Measurements from ENCODE around the gene TAX1BP3. TPM values are rescaled to one million over a fixed set of nuclear protein-coding genes. Genes with fewer than 3 reads are reported as not detected.

TAX1BP3 gene
- total and polyA plus RNA-seq, 9 of the 15 experiments (the other 6 are each of a cell fraction or from before 2014, with no cell fraction given), result 0.99 to 14.5 (median 6.2) TPM

DNA sequence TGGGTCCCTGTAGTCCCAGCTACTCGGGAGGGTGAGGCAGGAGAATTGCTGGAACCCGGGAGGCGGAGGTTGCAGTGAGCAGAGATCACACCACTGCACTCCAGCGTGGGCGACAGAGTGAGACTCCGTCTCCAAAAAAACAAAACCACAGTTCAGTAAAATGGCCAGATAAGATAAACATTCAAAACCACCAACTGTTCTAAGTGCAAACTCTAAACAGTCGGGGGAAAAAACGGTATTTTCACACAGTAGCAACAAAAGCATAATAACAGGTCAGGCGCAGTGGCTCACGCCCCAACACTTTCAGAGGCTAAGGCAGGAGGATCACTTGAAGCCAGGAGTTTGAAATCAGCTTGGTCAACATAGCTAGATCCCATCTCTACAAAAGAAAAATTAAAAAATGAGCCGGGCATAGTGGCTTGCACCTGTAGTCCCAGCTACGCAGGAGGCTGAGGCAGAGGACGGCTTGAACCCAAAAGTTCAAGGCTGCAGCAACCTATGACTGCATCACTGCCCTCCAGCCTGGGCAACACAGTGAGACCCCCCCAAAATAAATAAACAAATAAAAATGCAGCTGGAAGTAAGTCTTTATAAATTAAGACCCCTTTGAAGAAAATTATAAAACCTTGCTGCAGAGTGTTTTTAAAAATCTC, 44.6 kb upstream of the TAX1BP3 start (continued):
- TF ChIP-seq, protein P1, sequence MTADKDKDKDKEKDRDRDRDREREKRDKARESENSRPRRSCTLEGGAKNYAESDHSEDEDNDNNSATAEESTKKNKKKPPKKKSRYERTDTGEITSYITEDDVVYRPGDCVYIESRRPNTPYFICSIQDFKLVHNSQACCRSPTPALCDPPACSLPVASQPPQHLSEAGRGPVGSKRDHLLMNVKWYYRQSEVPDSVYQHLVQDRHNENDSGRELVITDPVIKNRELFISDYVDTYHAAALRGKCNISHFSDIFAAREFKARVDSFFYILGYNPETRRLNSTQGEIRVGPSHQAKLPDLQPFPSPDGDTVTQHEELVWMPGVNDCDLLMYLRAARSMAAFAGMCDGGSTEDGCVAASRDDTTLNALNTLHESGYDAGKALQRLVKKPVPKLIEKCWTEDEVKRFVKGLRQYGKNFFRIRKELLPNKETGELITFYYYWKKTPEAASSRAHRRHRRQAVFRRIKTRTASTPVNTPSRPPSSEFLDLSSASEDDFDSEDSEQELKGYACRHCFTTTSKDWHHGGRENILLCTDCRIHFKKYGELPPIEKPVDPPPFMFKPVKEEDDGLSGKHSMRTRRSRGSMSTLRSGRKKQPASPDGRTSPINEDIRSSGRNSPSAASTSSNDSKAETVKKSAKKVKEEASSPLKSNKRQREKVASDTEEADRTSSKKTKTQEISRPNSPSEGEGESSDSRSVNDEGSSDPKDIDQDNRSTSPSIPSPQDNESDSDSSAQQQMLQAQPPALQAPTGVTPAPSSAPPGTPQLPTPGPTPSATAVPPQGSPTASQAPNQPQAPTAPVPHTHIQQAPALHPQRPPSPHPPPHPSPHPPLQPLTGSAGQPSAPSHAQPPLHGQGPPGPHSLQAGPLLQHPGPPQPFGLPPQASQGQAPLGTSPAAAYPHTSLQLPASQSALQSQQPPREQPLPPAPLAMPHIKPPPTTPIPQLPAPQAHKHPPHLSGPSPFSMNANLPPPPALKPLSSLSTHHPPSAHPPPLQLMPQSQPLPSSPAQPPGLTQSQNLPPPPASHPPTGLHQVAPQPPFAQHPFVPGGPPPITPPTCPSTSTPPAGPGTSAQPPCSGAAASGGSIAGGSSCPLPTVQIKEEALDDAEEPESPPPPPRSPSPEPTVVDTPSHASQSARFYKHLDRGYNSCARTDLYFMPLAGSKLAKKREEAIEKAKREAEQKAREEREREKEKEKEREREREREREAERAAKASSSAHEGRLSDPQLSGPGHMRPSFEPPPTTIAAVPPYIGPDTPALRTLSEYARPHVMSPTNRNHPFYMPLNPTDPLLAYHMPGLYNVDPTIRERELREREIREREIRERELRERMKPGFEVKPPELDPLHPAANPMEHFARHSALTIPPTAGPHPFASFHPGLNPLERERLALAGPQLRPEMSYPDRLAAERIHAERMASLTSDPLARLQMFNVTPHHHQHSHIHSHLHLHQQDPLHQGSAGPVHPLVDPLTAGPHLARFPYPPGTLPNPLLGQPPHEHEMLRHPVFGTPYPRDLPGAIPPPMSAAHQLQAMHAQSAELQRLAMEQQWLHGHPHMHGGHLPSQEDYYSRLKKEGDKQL (CRISPR knock-in tag; IDR thresholded peaks at IDR 0.05; ENCODE audit: borderline replicate concordance), result no peak
- TF ChIP-seq KDM1A (IDR thresholded peaks at IDR 0.05) (peak; percentile 67 to 76; a peak in 3 of 4 replicates), NR3C1 (CRISPR knock-in tag; IDR thresholded peaks at IDR 0.05) (no peak), ZNF584 (CRISPR knock-in tag; IDR thresholded peaks at IDR 0.05; ENCODE audit: low read depth) (no peak), XRCC4 (IDR thresholded peaks at IDR 0.05; ENCODE audit: extremely low read depth, insufficient read depth, insufficient read length) (no peak), DPF2 (IDR thresholded peaks at IDR 0.05) (peak; percentile 80), NFIC (IDR thresholded peaks at IDR 0.05) (no peak), MEF2A (IDR thresholded peaks at IDR 0.05; ENCODE audit: control insufficient read depth, low read depth, low read length) (no peak), PTRF (tag; IDR thresholded peaks at IDR 0.05) (no peak), ZFP30 (CRISPR knock-in tag; IDR thresholded peaks at IDR 0.05; ENCODE audit: borderline replicate concordance) (no peak), NR2C1 (IDR thresholded peaks at IDR 0.05) (no peak), NR2C1 (tag; IDR thresholded peaks at IDR 0.05) (no peak), CBFA2T3 (IDR thresholded peaks at IDR 0.05) (peak; percentile 82), HDGF (IDR thresholded peaks at IDR 0.05) (no peak), SMAD1 (IDR thresholded peaks at IDR 0.05; ENCODE audit: low read depth, low read length, partially characterized antibody) (no peak), GABPA (tag; conservative IDR thresholded peaks at IDR 0.05; ENCODE audit: low read depth) (no peak), PTBP1 (IDR thresholded peaks at IDR 0.05; ENCODE audit: low read depth, low read length) (no peak), ZNF324 (CRISPR knock-in tag; IDR thresholded peaks at IDR 0.05) (no peak), NBN (IDR thresholded peaks at IDR 0.05; ENCODE audit: low read depth) (no peak), CHCHD3 (CRISPR knock-in tag; IDR thresholded peaks at IDR 0.05) (no peak), ZNF696 (CRISPR knock-in tag; conservative IDR thresholded peaks at IDR 0.05) (no peak)
- TF ChIP-seq, protein P2, sequence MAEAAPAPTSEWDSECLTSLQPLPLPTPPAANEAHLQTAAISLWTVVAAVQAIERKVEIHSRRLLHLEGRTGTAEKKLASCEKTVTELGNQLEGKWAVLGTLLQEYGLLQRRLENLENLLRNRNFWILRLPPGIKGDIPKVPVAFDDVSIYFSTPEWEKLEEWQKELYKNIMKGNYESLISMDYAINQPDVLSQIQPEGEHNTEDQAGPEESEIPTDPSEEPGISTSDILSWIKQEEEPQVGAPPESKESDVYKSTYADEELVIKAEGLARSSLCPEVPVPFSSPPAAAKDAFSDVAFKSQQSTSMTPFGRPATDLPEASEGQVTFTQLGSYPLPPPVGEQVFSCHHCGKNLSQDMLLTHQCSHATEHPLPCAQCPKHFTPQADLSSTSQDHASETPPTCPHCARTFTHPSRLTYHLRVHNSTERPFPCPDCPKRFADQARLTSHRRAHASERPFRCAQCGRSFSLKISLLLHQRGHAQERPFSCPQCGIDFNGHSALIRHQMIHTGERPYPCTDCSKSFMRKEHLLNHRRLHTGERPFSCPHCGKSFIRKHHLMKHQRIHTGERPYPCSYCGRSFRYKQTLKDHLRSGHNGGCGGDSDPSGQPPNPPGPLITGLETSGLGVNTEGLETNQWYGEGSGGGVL (CRISPR knock-in tag; IDR thresholded peaks at IDR 0.05), result no peak
- TF ChIP-seq, protein P3, sequence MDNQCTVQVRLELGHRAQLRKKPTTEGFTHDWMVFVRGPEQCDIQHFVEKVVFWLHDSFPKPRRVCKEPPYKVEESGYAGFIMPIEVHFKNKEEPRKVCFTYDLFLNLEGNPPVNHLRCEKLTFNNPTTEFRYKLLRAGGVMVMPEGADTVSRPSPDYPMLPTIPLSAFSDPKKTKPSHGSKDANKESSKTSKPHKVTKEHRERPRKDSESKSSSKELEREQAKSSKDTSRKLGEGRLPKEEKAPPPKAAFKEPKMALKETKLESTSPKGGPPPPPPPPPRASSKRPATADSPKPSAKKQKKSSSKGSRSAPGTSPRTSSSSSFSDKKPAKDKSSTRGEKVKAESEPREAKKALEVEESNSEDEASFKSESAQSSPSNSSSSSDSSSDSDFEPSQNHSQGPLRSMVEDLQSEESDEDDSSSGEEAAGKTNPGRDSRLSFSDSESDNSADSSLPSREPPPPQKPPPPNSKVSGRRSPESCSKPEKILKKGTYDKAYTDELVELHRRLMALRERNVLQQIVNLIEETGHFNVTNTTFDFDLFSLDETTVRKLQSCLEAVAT (IDR thresholded peaks at IDR 0.05), result peak in 1 of 2 experiments; percentile 84; a peak in 2 of 4 replicates

All from K562 (cell line).